Activated T-cell treated with anti-CD3 and anti-CD28 coated beads, Interleukin-2, amount 50 U/mL, for 24 hours (primary cell): Measurements from ENCODE around the gene HPSE.
A peak's percentile ranks its signal among the peaks of the same experiment; 100 is the strongest.

Experiments
- DNase-seq: peaks from one replicate; pipeline ENCODE4 v3.0.0-alpha.2; 2020
- H3K27ac Mint-ChIP-seq: 2 replicates; pipeline ENCODE4 v1.8.0; 2020; ENCODE audit warnings: mild to moderate bottlenecking, mixed read lengths
- H3K27me3 Mint-ChIP-seq: 2 replicates; pipeline ENCODE4 v1.8.0; 2020; ENCODE audit warnings: mixed read lengths
- H3K36me3 Mint-ChIP-seq: 2 replicates; pipeline ENCODE4 v1.8.0; 2020; ENCODE audit warnings: low read depth, mixed read lengths
- H3K4me1 Mint-ChIP-seq: 2 replicates; pipeline ENCODE4 v1.8.0; 2020; ENCODE audit warnings: low read depth, mixed read lengths
- H3K4me3 Mint-ChIP-seq: 2 replicates; pipeline ENCODE4 v1.8.0; 2020; ENCODE audit warnings: mild to moderate bottlenecking, moderate library complexity, mixed read lengths
- H3K9me3 Mint-ChIP-seq: 2 replicates; pipeline ENCODE4 v1.8.0; 2020; ENCODE audit warnings: mixed read lengths

HPSE gene

DNA sequence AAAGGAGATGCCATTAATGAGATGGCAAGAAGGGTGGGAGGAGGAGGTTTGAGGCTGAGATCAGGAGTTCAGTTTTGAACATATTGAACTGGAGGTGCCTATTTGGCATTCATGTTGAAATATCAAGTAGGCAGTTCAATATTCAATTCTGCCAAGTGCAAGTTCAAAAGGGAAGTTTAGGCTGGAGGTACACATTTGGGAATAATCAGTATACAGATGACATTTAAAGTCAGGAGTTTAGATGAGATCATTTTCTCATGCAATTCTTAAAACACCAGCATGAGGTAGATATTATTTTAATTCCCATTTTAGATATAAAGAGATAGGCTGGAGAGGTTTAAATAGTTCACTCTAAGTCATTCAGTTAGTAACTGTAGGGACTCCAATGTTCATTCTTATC, 76.2 kb downstream of the HPSE start:
- Mint-ChIP-seq H3K27ac (no peak overlapping the region), H3K4me1 (peaks cover 2% of the 10 kb centered on the region), H3K36me3 (peaks cover 41% of the 10 kb centered on the region)

GRCh38 chr4:83257811-83258210, 76.8 kb downstream of the HPSE start:
- H3K27me3 Mint-ChIP-seq, result no peaks in the 10 kb centered on the region
- no peak overlapping the region for H3K27ac Mint-ChIP-seq
- peaks cover 35% of the 10 kb centered on the region for H3K36me3 Mint-ChIP-seq
- H3K4me1 Mint-ChIP-seq, result peaks cover 6% of the 10 kb centered on the region
- DNase-seq, result no peak
- H3K9me3 Mint-ChIP-seq, result no peaks in the 10 kb centered on the region
- H3K4me3 Mint-ChIP-seq, result no peak overlapping the region

More for the DNA sequence above, 76.2 kb downstream of the HPSE start:
- DNase-seq, result no peak
- Mint-ChIP-seq H3K4me3 (no peak overlapping the region), H3K9me3 (no peaks in the 10 kb centered on the region), H3K27me3 (no peaks in the 10 kb centered on the region)

GRCh38 chr4:83255584-83255983, 79.1 kb downstream of the HPSE start:
- no peak overlapping the region for H3K27ac Mint-ChIP-seq
- H3K9me3 Mint-ChIP-seq, result no peaks in the 10 kb centered on the region
- peaks cover 21% of the 10 kb centered on the region for H3K4me1 Mint-ChIP-seq
- DNase-seq, result no peak
- no peak overlapping the region for H3K4me3 Mint-ChIP-seq
- H3K36me3 Mint-ChIP-seq, result peaks cover 22% of the 10 kb centered on the region
- H3K27me3 Mint-ChIP-seq, result no peaks in the 10 kb centered on the region

- no peaks in the 10 kb centered on the region for H3K27me3 Mint-ChIP-seq
- H3K4me1 Mint-ChIP-seq, result peaks cover 19% of the 10 kb centered on the region
- H3K4me3 Mint-ChIP-seq, result no peak overlapping the region
- H3K36me3 Mint-ChIP-seq, result peaks cover 3% of the 10 kb centered on the region
- no peak overlapping the region for H3K27ac Mint-ChIP-seq
- DNase-seq, result peak; percentile 48
- H3K9me3 Mint-ChIP-seq, result no peaks in the 10 kb centered on the region
These were observed 81.8 kb downstream of the HPSE start for GRCh38 chr4:83252782-83253405.

- H3K4me1 Mint-ChIP-seq, result peaks cover 19% of the 10 kb centered on the region
- no peak overlapping the region for H3K4me3 Mint-ChIP-seq
- DNase-seq, result no peak
- no peaks in the 10 kb centered on the region for H3K36me3 Mint-ChIP-seq
- no peaks in the 10 kb centered on the region for H3K9me3 Mint-ChIP-seq
- H3K27ac Mint-ChIP-seq, result no peak overlapping the region
- H3K27me3 Mint-ChIP-seq, result no peaks in the 10 kb centered on the region
These were observed 83.2 kb downstream of the HPSE start for GRCh38 chr4:83251447-83251830.

DNA sequence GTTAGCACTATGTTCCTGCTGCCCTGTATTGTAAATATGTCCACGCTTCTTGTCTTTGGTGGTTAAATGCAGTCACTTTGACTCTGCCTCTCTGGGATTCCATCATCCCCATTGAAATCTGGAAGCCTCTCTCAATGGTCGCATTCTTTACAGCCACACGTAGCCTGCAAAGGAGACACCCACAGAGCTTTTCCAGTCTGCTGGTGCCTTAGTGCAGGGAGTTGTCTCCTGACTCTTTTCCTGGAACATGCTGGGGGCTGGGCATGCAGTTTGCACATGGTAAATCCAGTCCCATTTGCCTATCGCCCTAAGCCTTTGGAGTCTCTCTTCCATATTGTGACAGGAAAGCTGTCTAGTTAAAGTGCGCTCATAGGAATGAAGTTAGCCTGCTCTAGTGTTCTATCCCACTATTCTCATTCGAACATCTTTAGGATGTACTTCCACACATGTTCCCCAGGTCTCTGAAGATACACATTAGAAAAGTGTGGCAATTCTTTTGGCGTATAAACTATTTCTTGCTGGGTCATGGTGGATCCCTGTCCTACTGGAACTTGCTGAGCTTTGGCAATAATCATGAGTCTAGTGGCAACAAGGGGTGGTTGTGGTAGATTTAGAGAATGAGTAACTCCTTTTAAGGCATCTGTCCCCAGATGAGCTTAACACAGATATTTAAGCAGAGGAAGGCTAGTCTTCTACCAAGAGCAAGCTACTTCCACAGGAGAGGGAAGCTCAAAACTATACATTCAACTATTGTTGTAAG, 83.8 kb downstream of the HPSE start:
- H3K27ac Mint-ChIP-seq, result no peak overlapping the region

GRCh38 chr4:83248486-83248885, 86.2 kb downstream of the HPSE start:
- H3K9me3 Mint-ChIP-seq, result no peaks in the 10 kb centered on the region
- DNase-seq, result no peak

More for the DNA sequence above, 83.8 kb downstream of the HPSE start:
- Mint-ChIP-seq H3K4me3 (no peak overlapping the region), H3K9me3 (no peaks in the 10 kb centered on the region), H3K27me3 (no peaks in the 10 kb centered on the region), H3K4me1 (peaks cover 19% of the 10 kb centered on the region), H3K36me3 (no peaks in the 10 kb centered on the region)
- no peak for DNase-seq

DNA sequence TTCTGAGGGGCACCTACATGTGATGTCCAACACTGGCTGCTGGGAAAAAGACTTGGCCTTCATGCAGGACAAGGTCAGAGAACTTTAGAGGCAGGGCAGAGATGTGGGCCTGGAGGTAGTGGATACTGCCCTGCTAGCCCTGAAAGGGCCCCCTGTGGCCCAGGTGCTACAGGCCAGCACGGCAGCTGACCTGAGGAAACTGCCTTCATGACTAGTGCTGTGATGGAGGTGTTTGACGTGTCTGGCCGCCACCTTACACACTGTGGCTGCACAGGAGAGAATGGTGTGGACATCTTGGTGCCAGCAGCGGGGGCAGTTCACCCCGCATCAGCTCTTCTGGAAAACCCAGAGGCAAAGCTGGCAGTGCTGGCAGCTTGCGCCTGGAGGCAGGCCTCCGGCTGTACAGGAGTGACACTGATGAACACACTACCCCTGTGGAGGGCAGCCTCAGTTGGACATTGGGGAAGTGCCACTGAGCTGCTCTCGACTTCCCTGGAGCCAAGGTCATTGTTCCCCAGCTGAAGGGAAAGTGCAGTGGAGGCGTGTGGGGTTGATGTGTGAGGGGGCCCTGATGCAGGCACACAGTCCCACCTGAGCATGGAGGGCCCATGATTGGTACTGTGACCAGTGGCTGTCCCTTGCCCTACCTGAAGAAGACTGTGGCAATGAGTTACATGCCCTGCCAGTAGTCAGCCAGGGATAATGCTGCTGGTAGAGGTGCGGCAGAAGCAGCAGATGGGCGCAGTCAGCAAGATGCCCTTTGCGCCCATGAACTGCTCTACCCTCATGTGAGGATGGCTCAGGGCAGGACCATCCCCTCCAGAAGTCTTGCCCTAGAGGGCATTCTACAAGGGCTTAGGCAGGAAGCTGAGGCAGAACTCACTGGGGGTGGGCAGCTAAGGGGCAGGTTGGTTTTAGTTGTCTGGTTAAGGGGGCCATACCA, 87.0 kb downstream of the HPSE start:
- no peak overlapping the region for H3K4me3 Mint-ChIP-seq
- peaks cover 21% of the 10 kb centered on the region for H3K27me3 Mint-ChIP-seq
- H3K4me1 Mint-ChIP-seq, result peaks cover 14% of the 10 kb centered on the region
- no peak for DNase-seq
- no peaks in the 10 kb centered on the region for H3K36me3 Mint-ChIP-seq
- H3K9me3 Mint-ChIP-seq, result no peaks in the 10 kb centered on the region
- H3K27ac Mint-ChIP-seq, result no peak overlapping the region

More at GRCh38 chr4:83248486-83248885, 86.2 kb downstream of the HPSE start:
- peaks cover 14% of the 10 kb centered on the region for H3K27me3 Mint-ChIP-seq
- no peak overlapping the region for H3K27ac Mint-ChIP-seq
- no peaks in the 10 kb centered on the region for H3K36me3 Mint-ChIP-seq
- no peak overlapping the region for H3K4me3 Mint-ChIP-seq
- peaks cover 19% of the 10 kb centered on the region for H3K4me1 Mint-ChIP-seq
